Mammary epithelial cell (primary cell): ENCODE results near the gene UCP3.

ENCODE experiments used
- CTCF ChIP-seq, 2 donors: IDR thresholded peaks in 1 of 2; conservative IDR thresholded peaks in 1 of 2; 2 replicates each; pipeline ENCODE4 v1.5.1; 2011 to 2012; ENCODE audit warnings: inconsistent platforms in 2 of 2, low read length in 2 of 2, mild to moderate bottlenecking in 2 of 2, control low read depth in 1 of 2, low read depth in 1 of 2; ENCODE audit not compliant: insufficient read depth in 1 of 2; ENCODE audit errors: extremely low read depth in 1 of 2
- EZH2 ChIP-seq: IDR thresholded peaks from 2 replicates; pipeline ENCODE4 v1.6.1; 2012; ENCODE audit warnings: low read length, inconsistent platforms, borderline replicate concordance

DNA sequence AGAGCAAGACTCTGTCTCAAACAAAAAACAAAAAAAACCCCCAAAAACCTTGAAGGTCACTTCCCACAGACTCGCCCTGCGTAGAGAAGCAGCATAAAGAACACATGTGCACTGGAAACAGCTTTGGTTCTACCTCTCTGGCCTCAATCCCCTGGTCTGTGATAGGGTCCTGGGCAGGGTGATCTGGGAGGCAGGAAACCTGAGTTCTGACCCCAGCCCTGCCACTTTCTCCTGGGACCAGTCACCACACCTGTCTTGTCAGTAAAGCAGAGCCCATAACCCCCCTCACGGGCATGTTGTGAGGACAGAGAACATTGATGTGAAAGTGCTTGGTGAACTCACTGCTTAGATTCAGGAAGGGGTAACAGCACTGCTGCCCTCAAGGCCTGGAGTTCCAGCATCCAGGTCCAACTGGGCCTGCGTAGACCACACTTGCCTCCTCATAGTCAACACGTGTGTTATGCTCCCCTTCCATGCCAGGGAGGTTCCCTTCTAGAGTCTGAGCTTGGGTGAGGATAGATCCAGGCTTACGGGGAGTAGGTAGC is 37.6 kb downstream of the UCP3 start:
- TF ChIP-seq CTCF (conservative IDR thresholded peaks at IDR 0.05 in 1 of 2, IDR thresholded peaks at IDR 0.05 in 1 of 2; ENCODE audit: extremely low read depth in 1 of 2, insufficient read depth in 1 of 2, low read depth in 1 of 2, low read length in 2 of 2): no peak
- TF ChIP-seq EZH2: no peak
